SU-DHL-6 (cell line): ENCODE data around the gene ARPC2.

Experiments used
- EZH2phosphoT487 ChIP-seq: fragments of 200-600 bp; sonication (generic), shearing (Covaris generic); conservative IDR thresholded peaks from 2 replicates; pipeline ENCODE4 v1.6.1; 2018; ENCODE audit warnings: mild to moderate bottlenecking, antibody characterized with exemption, low read length, moderate library complexity, mixed read lengths
- TF ChIP-seq, protein P1 (sequence below): fragments of 200-600 bp; sonication (generic); IDR thresholded peaks from one replicate; pipeline ENCODE4 v1.5.1; 2017; ENCODE audit warnings: antibody characterized with exemption, mild to moderate bottlenecking, low read length, moderate library complexity; ENCODE audit not compliant: insufficient read depth, poor library complexity, severe bottlenecking

- TF ChIP-seq, protein P1, sequence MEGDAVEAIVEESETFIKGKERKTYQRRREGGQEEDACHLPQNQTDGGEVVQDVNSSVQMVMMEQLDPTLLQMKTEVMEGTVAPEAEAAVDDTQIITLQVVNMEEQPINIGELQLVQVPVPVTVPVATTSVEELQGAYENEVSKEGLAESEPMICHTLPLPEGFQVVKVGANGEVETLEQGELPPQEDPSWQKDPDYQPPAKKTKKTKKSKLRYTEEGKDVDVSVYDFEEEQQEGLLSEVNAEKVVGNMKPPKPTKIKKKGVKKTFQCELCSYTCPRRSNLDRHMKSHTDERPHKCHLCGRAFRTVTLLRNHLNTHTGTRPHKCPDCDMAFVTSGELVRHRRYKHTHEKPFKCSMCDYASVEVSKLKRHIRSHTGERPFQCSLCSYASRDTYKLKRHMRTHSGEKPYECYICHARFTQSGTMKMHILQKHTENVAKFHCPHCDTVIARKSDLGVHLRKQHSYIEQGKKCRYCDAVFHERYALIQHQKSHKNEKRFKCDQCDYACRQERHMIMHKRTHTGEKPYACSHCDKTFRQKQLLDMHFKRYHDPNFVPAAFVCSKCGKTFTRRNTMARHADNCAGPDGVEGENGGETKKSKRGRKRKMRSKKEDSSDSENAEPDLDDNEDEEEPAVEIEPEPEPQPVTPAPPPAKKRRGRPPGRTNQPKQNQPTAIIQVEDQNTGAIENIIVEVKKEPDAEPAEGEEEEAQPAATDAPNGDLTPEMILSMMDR: no peak
- TF ChIP-seq EZH2phosphoT487: no peak
Observed at GRCh38 chr2:218249691-218250090, 32.7 kb downstream of the ARPC2 start.
